ENCODE results near the gene L3MBTL1.

Gene L3MBTL1

GRCh38 chr20:43564993-43565757 lies 57.7 kb downstream of the L3MBTL1 start:
- Histone ChIP-seq H3F3A (ENCODE audit: insufficient read depth, low read length) (no peaks in the 10 kb centered on the region), H2AFZ (ENCODE audit: low read length) (no peak overlapping the region), H3K79me2 (ENCODE audit: low read length) (no peaks in the 10 kb centered on the region), H3K4me2 (ENCODE audit: low read depth, low read length) (no peak overlapping the region), H4K20me1 (ENCODE audit: insufficient read depth, low read length) (no peaks in the 10 kb centered on the region), H3K4me1 (ENCODE audit: low read length) (no peaks in the 10 kb centered on the region), H3K4me3 (ENCODE audit: low read length) (no peak overlapping the region), H3K36me3 (replicated peaks; ENCODE audit: insufficient read depth, low read length) (no peaks in the 10 kb centered on the region), H3K27me3 (replicated peaks; ENCODE audit: insufficient read depth, low read length) (no peaks in the 10 kb centered on the region), H3K27ac (ENCODE audit: low read length) (no peak overlapping the region), H3K9me2 (replicated peaks; ENCODE audit: insufficient read depth, low read length) (no peaks in the 10 kb centered on the region), H3K9ac (ENCODE audit: low read length) (no peak overlapping the region), H3K9me3 (replicated peaks; ENCODE audit: insufficient read depth, low read length) (no peaks in the 10 kb centered on the region)
- DNase-seq = no peak
- TF ChIP-seq EZH2phosphoT487 (IDR thresholded peaks at IDR 0.05; ENCODE audit: low read length) = no peak
- no peak for TF ChIP-seq CTCF (IDR thresholded peaks at IDR 0.05; ENCODE audit: low read length)
- TF ChIP-seq EZH2 (optimal IDR thresholded peaks at IDR 0.05; ENCODE audit: low read depth, low read length) = no peak

- H3K27ac ChIP-seq (ENCODE audit: low read length) = no peak overlapping the region
- H3K36me3 ChIP-seq (replicated peaks; ENCODE audit: insufficient read depth, low read length) = no peaks in the 10 kb centered on the region
- H4K20me1 ChIP-seq (ENCODE audit: insufficient read depth, low read length) = no peaks in the 10 kb centered on the region
- no peaks in the 10 kb centered on the region for H3K9me3 ChIP-seq (replicated peaks; ENCODE audit: insufficient read depth, low read length)
- no peaks in the 10 kb centered on the region for H3K27me3 ChIP-seq (replicated peaks; ENCODE audit: insufficient read depth, low read length)
- no peaks in the 10 kb centered on the region for H3K79me2 ChIP-seq (ENCODE audit: low read length)
- H3F3A ChIP-seq (ENCODE audit: insufficient read depth, low read length) = no peaks in the 10 kb centered on the region
- no peaks in the 10 kb centered on the region for H3K9me2 ChIP-seq (replicated peaks; ENCODE audit: insufficient read depth, low read length)
- H2AFZ ChIP-seq (ENCODE audit: low read length) = no peak overlapping the region
- no peak for TF ChIP-seq EZH2phosphoT487 (IDR thresholded peaks at IDR 0.05; ENCODE audit: low read length)
- no peak for TF ChIP-seq EZH2 (optimal IDR thresholded peaks at IDR 0.05; ENCODE audit: low read depth, low read length)
- no peak for TF ChIP-seq CTCF (IDR thresholded peaks at IDR 0.05; ENCODE audit: low read length)
- no peak overlapping the region for H3K4me2 ChIP-seq (ENCODE audit: low read depth, low read length)
- no peak for DNase-seq
- no peaks in the 10 kb centered on the region for H3K4me1 ChIP-seq (ENCODE audit: low read length)
- H3K9ac ChIP-seq (ENCODE audit: low read length) = no peak overlapping the region
- H3K4me3 ChIP-seq (ENCODE audit: low read length) = no peak overlapping the region
Measured at GRCh38 chr20:43565758-43566104, 58.2 kb downstream of the L3MBTL1 start.

GRCh38 chr20:43567477-43567876 lies 60.0 kb downstream of the L3MBTL1 start:
- no peaks in the 10 kb centered on the region for H4K20me1 ChIP-seq (ENCODE audit: insufficient read depth, low read length)
- H3F3A ChIP-seq (ENCODE audit: insufficient read depth, low read length) = no peaks in the 10 kb centered on the region
- H3K9me3 ChIP-seq (replicated peaks; ENCODE audit: insufficient read depth, low read length) = no peaks in the 10 kb centered on the region
- no peak overlapping the region for H2AFZ ChIP-seq (ENCODE audit: low read length)
- H3K4me1 ChIP-seq (ENCODE audit: low read length) = no peaks in the 10 kb centered on the region
- no peak overlapping the region for H3K4me3 ChIP-seq (ENCODE audit: low read length)
- no peak overlapping the region for H3K4me2 ChIP-seq (ENCODE audit: low read depth, low read length)
- H3K27ac ChIP-seq (ENCODE audit: low read length) = no peak overlapping the region
- no peak overlapping the region for H3K9ac ChIP-seq (ENCODE audit: low read length)
- no peaks in the 10 kb centered on the region for H3K27me3 ChIP-seq (replicated peaks; ENCODE audit: insufficient read depth, low read length)
- no peaks in the 10 kb centered on the region for H3K79me2 ChIP-seq (ENCODE audit: low read length)
- no peak for DNase-seq
- TF ChIP-seq EZH2 (optimal IDR thresholded peaks at IDR 0.05; ENCODE audit: low read depth, low read length) (no peak), CTCF (IDR thresholded peaks at IDR 0.05; ENCODE audit: low read length) (no peak), EZH2phosphoT487 (IDR thresholded peaks at IDR 0.05; ENCODE audit: low read length) (no peak)
- H3K9me2 ChIP-seq (replicated peaks; ENCODE audit: insufficient read depth, low read length) = no peaks in the 10 kb centered on the region
- H3K36me3 ChIP-seq (replicated peaks; ENCODE audit: insufficient read depth, low read length) = no peaks in the 10 kb centered on the region
